Breast epithelium (tissue), 4 donors: ENCODE data around the gene TOP3B. TPM values are rescaled to one million over a fixed set of nuclear protein-coding genes. Genes with fewer than 3 reads are reported as not detected.

Source experiments
- DNase-seq, 2 donors: peaks; one replicate each; pipeline ENCODE4 v3.0.0-alpha.2; 2019; ENCODE audit warnings: low spot score in 2 of 2
- H3K27ac ChIP-seq, 2 donors: fragments of 200-600 bp; sonication (generic) in 1 of 2; one replicate each; pipeline ENCODE4 v1.5.1; 2016 to 2019; ENCODE audit warnings: mild to moderate bottlenecking in 1 of 2
- H3K27me3 ChIP-seq, 2 donors: fragments of 200-600 bp; sonication (generic) in 1 of 2; one replicate each; pipeline versions ENCODE4 v1.5.1 to v1.6.0; 2017 to 2019; ENCODE audit warnings: control low read depth in 1 of 2, mild to moderate bottlenecking in 1 of 2
- H3K36me3 ChIP-seq: fragments of 200-600 bp; one replicate; pipeline ENCODE4 v1.5.1; 2019
- H3K4me1 ChIP-seq, 2 donors: fragments of 200-600 bp; sonication (generic); one replicate each; pipeline ENCODE4 v1.5.1; 2016 to 2019; ENCODE audit warnings: control low read depth in 1 of 2
- H3K4me3 ChIP-seq, 3 donors: fragments of 200-600 bp; sonication (generic); 1 replicate in 2 of 3; 2 replicates in 1 of 3; pipeline ENCODE4 v1.5.1; 2016 to 2019; ENCODE audit warnings: mild to moderate bottlenecking in 3 of 3, moderate library complexity in 2 of 3
- H3K9me3 ChIP-seq, 2 donors: fragments of 200-600 bp; sonication (generic) in 1 of 2; one replicate each; pipeline ENCODE4 v1.5.1; 2016 to 2019; ENCODE audit warnings: control low read depth in 1 of 2
- POLR2A ChIP-seq: fragments of 450-650 bp; IDR thresholded peaks from one replicate; pipeline ENCODE4 v1.6.1; 2016; ENCODE audit warnings: antibody characterized with exemption, mild to moderate bottlenecking, moderate library complexity
- POLR2AphosphoS5 ChIP-seq, 3 donors: sonication (generic); formaldehyde crosslinking; IDR thresholded peaks; one replicate each; pipeline ENCODE4 v1.6.1; 2017; ENCODE audit warnings: antibody characterized with exemption in 3 of 3
- intact Hi-C: fragments of 100-400 bp; cut with DNase I; formaldehyde crosslinking; loops from one replicate; pipeline ENCODE4 v1.15.1; 2023; ENCODE audit warnings: low total_unique reads
- total RNA-seq, 3 donors: library from RNA; depleted of rRNA; stranded (reverse); fragments of >200 nt; gene quantifications; one replicate each; pipeline ENCODE4 v1.1.0, GENCODE V29; 2016
- TF ChIP-seq, protein P1 (sequence below), 3 donors: fragments of 450-650 bp; IDR thresholded peaks; one replicate each; pipeline ENCODE4 v1.5.1; 2016 to 2017; ENCODE audit warnings: antibody characterized with exemption in 3 of 3, mild to moderate bottlenecking in 3 of 3, moderate library complexity in 3 of 3

Gene TOP3B
- total RNA-seq, 3 donors from 2014 or later, result 20.2 to 34.8 (median 33.1) TPM

GRCh38 chr22:22026157-22026831 is 43.7 kb upstream of the TOP3B start:
- TF ChIP-seq POLR2A (no peak), POLR2AphosphoS5 (IDR thresholded peaks at IDR 0.05) (no peak)
- TF ChIP-seq, protein P1, sequence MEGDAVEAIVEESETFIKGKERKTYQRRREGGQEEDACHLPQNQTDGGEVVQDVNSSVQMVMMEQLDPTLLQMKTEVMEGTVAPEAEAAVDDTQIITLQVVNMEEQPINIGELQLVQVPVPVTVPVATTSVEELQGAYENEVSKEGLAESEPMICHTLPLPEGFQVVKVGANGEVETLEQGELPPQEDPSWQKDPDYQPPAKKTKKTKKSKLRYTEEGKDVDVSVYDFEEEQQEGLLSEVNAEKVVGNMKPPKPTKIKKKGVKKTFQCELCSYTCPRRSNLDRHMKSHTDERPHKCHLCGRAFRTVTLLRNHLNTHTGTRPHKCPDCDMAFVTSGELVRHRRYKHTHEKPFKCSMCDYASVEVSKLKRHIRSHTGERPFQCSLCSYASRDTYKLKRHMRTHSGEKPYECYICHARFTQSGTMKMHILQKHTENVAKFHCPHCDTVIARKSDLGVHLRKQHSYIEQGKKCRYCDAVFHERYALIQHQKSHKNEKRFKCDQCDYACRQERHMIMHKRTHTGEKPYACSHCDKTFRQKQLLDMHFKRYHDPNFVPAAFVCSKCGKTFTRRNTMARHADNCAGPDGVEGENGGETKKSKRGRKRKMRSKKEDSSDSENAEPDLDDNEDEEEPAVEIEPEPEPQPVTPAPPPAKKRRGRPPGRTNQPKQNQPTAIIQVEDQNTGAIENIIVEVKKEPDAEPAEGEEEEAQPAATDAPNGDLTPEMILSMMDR (IDR thresholded peaks at IDR 0.05), result no peak
- H3K4me3 ChIP-seq, result no peak overlapping the region
- no peak for DNase-seq
- H3K27ac ChIP-seq, result no peak overlapping the region
- intact Hi-C loops, result no loop called here
- H3K36me3 ChIP-seq, result no peaks in the 10 kb centered on the region
- no peaks in the 10 kb centered on the region for H3K9me3 ChIP-seq
- H3K4me1 ChIP-seq, result no peaks in the 10 kb centered on the region
- no peaks in the 10 kb centered on the region for H3K27me3 ChIP-seq

DNA sequence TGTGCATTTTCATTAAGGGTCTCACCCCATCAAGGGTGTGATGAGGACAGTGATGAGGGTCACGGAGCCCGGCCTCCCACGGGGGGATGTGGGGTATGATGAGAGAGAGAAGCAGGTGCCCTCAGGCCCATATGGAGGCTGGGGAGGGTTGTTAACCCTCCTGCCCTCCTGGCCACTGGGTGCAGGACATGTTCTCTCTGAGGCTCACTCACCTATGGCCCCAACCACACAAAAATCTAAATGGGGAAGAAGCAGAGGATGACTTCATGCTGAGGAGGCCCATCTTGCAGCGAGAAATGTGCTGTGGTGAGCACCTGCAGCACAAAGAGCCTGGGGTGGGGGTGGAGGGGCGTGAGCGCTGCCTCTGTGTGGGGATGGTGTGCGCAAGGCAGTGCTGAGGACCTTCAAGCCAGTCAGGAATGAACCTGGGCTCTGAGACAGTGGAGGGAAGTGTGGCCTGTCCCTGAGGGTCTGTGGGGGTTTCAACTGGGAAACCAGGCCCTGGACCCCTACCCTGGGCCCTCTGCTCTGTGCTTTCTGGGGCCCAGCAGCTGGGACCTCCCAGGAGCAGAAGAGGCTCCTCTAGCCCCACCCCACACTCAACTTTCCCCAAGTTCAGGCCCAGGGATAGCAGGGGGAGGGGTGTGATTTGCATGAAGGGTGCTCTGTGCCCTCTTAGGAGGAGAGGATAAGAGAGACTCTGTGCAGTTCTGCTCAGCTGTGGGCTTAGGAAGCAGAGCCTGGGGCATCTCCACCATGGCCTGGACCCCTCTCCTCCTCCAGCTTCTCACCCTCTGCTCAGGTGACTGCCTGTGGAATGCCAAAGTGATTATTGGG is 43.0 kb upstream of the TOP3B start:
- no peak overlapping the region for H3K27ac ChIP-seq
- intact Hi-C loops, result no loop called here
- H3K27me3 ChIP-seq, result no peaks in the 10 kb centered on the region
- no peaks in the 10 kb centered on the region for H3K36me3 ChIP-seq
- H3K4me1 ChIP-seq, result no peaks in the 10 kb centered on the region
- no peak for DNase-seq
- TF ChIP-seq POLR2AphosphoS5 (IDR thresholded peaks at IDR 0.05) (no peak), POLR2A (no peak)
- TF ChIP-seq, protein P1 (IDR thresholded peaks at IDR 0.05), result no peak
- no peaks in the 10 kb centered on the region for H3K9me3 ChIP-seq
- H3K4me3 ChIP-seq, result no peak overlapping the region

- intact Hi-C loops, result no loop called here
Observed at GRCh38 chr22:22024440-22024839, 41.9 kb upstream of the TOP3B start.

DNA sequence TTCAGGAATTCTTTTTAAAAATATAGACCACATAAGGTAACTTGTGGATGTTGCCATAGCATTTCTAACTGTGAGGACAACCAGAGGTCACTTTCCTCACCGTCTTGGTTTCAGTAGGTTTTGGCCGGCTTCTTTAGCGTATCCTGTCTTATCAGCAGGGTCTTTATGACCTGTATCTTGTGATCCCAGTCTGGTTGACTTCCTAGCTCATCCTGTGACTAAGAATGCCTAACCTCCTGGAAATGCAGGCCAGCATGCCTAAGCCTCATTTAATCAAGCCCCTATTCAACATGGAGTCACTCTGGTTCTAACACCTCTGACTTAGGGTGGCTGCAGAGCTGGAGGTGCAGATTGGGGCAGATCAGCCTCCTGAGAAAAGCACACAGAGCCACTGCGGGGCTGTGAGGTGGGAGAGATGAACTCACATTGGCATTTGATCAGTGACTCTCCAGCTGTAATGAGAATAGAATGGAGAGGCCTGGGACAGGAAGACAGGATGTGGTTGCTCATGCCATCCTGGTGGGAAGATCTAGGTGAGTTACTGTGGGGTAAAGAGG is 41.1 kb upstream of the TOP3B start:
- no peak overlapping the region for H3K27ac ChIP-seq
- H3K4me1 ChIP-seq, result no peaks in the 10 kb centered on the region
- no peaks in the 10 kb centered on the region for H3K9me3 ChIP-seq
- TF ChIP-seq, protein P1 (IDR thresholded peaks at IDR 0.05), result no peak
- TF ChIP-seq POLR2A (no peak), POLR2AphosphoS5 (IDR thresholded peaks at IDR 0.05) (no peak)
- no peak overlapping the region for H3K4me3 ChIP-seq
- no peaks in the 10 kb centered on the region for H3K27me3 ChIP-seq
- H3K36me3 ChIP-seq, result no peaks in the 10 kb centered on the region
- no peak for DNase-seq
- intact Hi-C loops, result no loop called here

More at GRCh38 chr22:22024440-22024839, 41.9 kb upstream of the TOP3B start:
- no peaks in the 10 kb centered on the region for H3K9me3 ChIP-seq
- no peak overlapping the region for H3K27ac ChIP-seq
- no peaks in the 10 kb centered on the region for H3K27me3 ChIP-seq
- DNase-seq, result no peak
- H3K4me1 ChIP-seq, result no peaks in the 10 kb centered on the region
- no peak overlapping the region for H3K4me3 ChIP-seq
- no peaks in the 10 kb centered on the region for H3K36me3 ChIP-seq
- TF ChIP-seq, protein P1 (IDR thresholded peaks at IDR 0.05), result no peak
- no peak for TF ChIP-seq POLR2A
- TF ChIP-seq POLR2AphosphoS5 (IDR thresholded peaks at IDR 0.05), result no peak
